DOHH2 (cell line): Measurements from ENCODE around the gene ABCA4.

ENCODE experiments used
- EZH2phosphoT487 ChIP-seq: fragments of 200-600 bp; sonication (generic); IDR thresholded peaks from 2 replicates; pipeline ENCODE4 v1.6.1; 2017; ENCODE audit warnings: borderline replicate concordance, mild to moderate bottlenecking, antibody characterized with exemption, low read length, moderate library complexity, mixed read lengths
- TF ChIP-seq, protein P1 (sequence below): fragments of 200-600 bp; sonication (generic); IDR thresholded peaks from one replicate; pipeline ENCODE4 v1.5.1; 2014; ENCODE audit warnings: antibody characterized with exemption, mild to moderate bottlenecking, low read depth, low read length; ENCODE audit not compliant: poor library complexity, severe bottlenecking

DNA sequence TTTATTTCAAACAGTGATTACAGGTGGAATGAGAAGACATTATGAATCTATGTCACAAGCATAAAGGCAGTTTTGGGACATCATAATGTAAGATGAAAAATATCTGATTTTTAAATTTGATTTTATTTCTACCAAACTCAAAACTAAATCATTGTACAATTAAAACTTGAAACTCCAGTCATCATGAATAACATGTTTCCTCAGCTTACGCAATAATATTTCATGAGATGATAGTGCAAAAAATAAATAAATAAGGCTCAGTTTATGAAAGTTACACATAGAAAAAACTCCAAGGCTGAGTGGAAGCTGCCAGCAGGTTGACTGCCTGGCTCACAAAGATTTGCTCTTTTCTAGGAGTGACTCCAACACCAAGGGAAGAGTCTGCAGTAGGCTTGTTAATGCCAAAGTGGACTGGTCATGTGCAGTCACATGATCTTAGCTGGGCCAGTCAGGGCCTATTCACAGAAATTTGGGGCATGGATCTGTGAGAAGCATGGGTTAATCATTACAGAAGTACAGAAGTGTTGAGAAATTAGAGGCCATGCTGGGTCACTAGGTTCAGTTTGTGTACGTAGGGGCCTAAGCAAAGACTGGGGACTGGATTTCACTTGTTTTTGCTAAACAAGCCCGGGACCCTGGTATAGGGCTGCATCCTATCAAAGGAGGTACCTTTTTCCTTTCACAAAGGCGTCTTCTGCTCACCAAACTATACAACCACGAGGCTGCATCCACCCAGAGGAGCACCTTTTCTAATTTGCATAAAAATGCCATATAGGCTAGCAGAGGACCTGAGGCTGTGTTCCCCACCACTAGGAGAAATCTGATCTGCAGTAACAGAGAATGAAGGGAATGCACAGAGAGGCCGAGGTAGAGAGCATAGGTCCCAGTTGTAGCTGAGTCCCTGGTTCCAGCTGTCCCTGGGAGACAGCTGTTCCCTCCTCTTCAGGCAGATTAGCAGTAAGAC is 4.9 kb upstream of the ABCA4 start:
- TF ChIP-seq, protein P1, sequence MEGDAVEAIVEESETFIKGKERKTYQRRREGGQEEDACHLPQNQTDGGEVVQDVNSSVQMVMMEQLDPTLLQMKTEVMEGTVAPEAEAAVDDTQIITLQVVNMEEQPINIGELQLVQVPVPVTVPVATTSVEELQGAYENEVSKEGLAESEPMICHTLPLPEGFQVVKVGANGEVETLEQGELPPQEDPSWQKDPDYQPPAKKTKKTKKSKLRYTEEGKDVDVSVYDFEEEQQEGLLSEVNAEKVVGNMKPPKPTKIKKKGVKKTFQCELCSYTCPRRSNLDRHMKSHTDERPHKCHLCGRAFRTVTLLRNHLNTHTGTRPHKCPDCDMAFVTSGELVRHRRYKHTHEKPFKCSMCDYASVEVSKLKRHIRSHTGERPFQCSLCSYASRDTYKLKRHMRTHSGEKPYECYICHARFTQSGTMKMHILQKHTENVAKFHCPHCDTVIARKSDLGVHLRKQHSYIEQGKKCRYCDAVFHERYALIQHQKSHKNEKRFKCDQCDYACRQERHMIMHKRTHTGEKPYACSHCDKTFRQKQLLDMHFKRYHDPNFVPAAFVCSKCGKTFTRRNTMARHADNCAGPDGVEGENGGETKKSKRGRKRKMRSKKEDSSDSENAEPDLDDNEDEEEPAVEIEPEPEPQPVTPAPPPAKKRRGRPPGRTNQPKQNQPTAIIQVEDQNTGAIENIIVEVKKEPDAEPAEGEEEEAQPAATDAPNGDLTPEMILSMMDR, result no peak
- no peak for TF ChIP-seq EZH2phosphoT487
